ENCODE measurements around the gene SEMA3E. TPM values are rescaled to one million over a fixed set of nuclear protein-coding genes. Genes with fewer than 3 reads are reported as not detected.

SEMA3E gene
- total RNA-seq, 1 donor from 2014 or later = 4.6 TPM

- H3K27me3 ChIP-seq (ENCODE audit: insufficient read depth, low read length) = no peaks in the 10 kb centered on the region
- DNase-seq (ENCODE audit: low read depth) = no peak
- TF ChIP-seq CTCF (IDR thresholded peaks at IDR 0.05; ENCODE audit: insufficient read depth, low read depth, low read length) = no peak
- H3K36me3 ChIP-seq (ENCODE audit: insufficient read depth, low read length) = no peaks in the 10 kb centered on the region
- Mint-ChIP-seq H3K27ac (ENCODE audit: unreplicated experiment) (no peak overlapping the region), H3K4me3 (ENCODE audit: unreplicated experiment) (no peak overlapping the region), H3K27me3 (ENCODE audit: low read depth, unreplicated experiment) (no peaks in the 10 kb centered on the region), H3K4me1 (ENCODE audit: low read depth, unreplicated experiment) (no peaks in the 10 kb centered on the region), H3K36me3 (ENCODE audit: low read depth, unreplicated experiment) (no peaks in the 10 kb centered on the region), H3K9me3 (ENCODE audit: unreplicated experiment) (no peaks in the 10 kb centered on the region)
- no peaks in the 10 kb centered on the region for H3K9me3 ChIP-seq (ENCODE audit: insufficient read depth, low read depth, low read length)
- H3K4me1 ChIP-seq (ENCODE audit: insufficient read depth, low read length) = no peaks in the 10 kb centered on the region
- no peak overlapping the region for H3K4me3 ChIP-seq (ENCODE audit: insufficient read depth, low read depth, low read length)
- no peak overlapping the region for H3K4me2 ChIP-seq (ENCODE audit: low read length)
- no peak overlapping the region for H3K9ac ChIP-seq (ENCODE audit: low read length)
- H3K27ac ChIP-seq (ENCODE audit: low read depth, low read length) = no peak overlapping the region
- no peaks in the 10 kb centered on the region for H4K20me1 ChIP-seq (ENCODE audit: insufficient read depth, low read length)
- no peak overlapping the region for H2AFZ ChIP-seq (ENCODE audit: low read depth, low read length)
- no peaks in the 10 kb centered on the region for H3K79me2 ChIP-seq (ENCODE audit: insufficient read depth, low read length)
- no peak for FAIRE-seq
Measured at GRCh38 chr7:83588602-83589240, 60.2 kb downstream of the SEMA3E start.

GRCh38 chr7:83586281-83586680 lies 62.7 kb downstream of the SEMA3E start:
- Histone ChIP-seq H3K4me3 (ENCODE audit: insufficient read depth, low read depth, low read length) (no peak overlapping the region), H3K4me1 (ENCODE audit: insufficient read depth, low read length) (no peaks in the 10 kb centered on the region), H3K9me3 (ENCODE audit: insufficient read depth, low read depth, low read length) (no peaks in the 10 kb centered on the region), H3K27ac (ENCODE audit: low read depth, low read length) (no peak overlapping the region), H4K20me1 (ENCODE audit: insufficient read depth, low read length) (no peaks in the 10 kb centered on the region), H2AFZ (ENCODE audit: low read depth, low read length) (no peak overlapping the region), H3K27me3 (ENCODE audit: insufficient read depth, low read length) (no peaks in the 10 kb centered on the region), H3K4me2 (ENCODE audit: low read length) (no peak overlapping the region), H3K9ac (ENCODE audit: low read length) (no peak overlapping the region), H3K79me2 (ENCODE audit: insufficient read depth, low read length) (no peaks in the 10 kb centered on the region), H3K36me3 (ENCODE audit: insufficient read depth, low read length) (no peaks in the 10 kb centered on the region)
- Mint-ChIP-seq H3K27me3 (ENCODE audit: low read depth, unreplicated experiment) (no peaks in the 10 kb centered on the region), H3K4me1 (ENCODE audit: low read depth, unreplicated experiment) (no peaks in the 10 kb centered on the region), H3K27ac (ENCODE audit: unreplicated experiment) (no peak overlapping the region), H3K9me3 (ENCODE audit: unreplicated experiment) (no peaks in the 10 kb centered on the region), H3K4me3 (ENCODE audit: unreplicated experiment) (no peak overlapping the region), H3K36me3 (ENCODE audit: low read depth, unreplicated experiment) (no peaks in the 10 kb centered on the region)
- no peak for TF ChIP-seq EZH2 (IDR thresholded peaks at IDR 0.05; ENCODE audit: insufficient read depth, low read length)
- no peak for TF ChIP-seq CTCF (IDR thresholded peaks at IDR 0.05; ENCODE audit: insufficient read depth, low read depth, low read length)
- no peak for DNase-seq (ENCODE audit: low read depth)
- no peak for FAIRE-seq

GRCh38 chr7:83581667-83582435 lies 67.1 kb downstream of the SEMA3E start:
- no peak overlapping the region for H2AFZ ChIP-seq (ENCODE audit: low read depth, low read length)
- H3K4me2 ChIP-seq (ENCODE audit: low read length) = no peak overlapping the region
- no peak overlapping the region for H3K9ac ChIP-seq (ENCODE audit: low read length)
- no peaks in the 10 kb centered on the region for H3K4me1 ChIP-seq (ENCODE audit: insufficient read depth, low read length)
- no peak overlapping the region for H3K27ac ChIP-seq (ENCODE audit: low read depth, low read length)
- Mint-ChIP-seq H3K27me3 (ENCODE audit: low read depth, unreplicated experiment) (no peaks in the 10 kb centered on the region), H3K36me3 (ENCODE audit: low read depth, unreplicated experiment) (no peaks in the 10 kb centered on the region), H3K4me1 (ENCODE audit: low read depth, unreplicated experiment) (peaks cover 2% of the 10 kb centered on the region), H3K4me3 (ENCODE audit: unreplicated experiment) (no peak overlapping the region), H3K9me3 (ENCODE audit: unreplicated experiment) (no peaks in the 10 kb centered on the region), H3K27ac (ENCODE audit: unreplicated experiment) (no peak overlapping the region)
- DNase-seq (ENCODE audit: low read depth) (no peak), FAIRE-seq (no peak)
- no peak overlapping the region for H3K4me3 ChIP-seq (ENCODE audit: insufficient read depth, low read depth, low read length)
- no peaks in the 10 kb centered on the region for H3K36me3 ChIP-seq (ENCODE audit: insufficient read depth, low read length)
- H3K9me3 ChIP-seq (ENCODE audit: insufficient read depth, low read depth, low read length) = no peaks in the 10 kb centered on the region
- H4K20me1 ChIP-seq (ENCODE audit: insufficient read depth, low read length) = no peaks in the 10 kb centered on the region
- TF ChIP-seq CTCF (IDR thresholded peaks at IDR 0.05; ENCODE audit: insufficient read depth, low read depth, low read length) (no peak), EZH2 (IDR thresholded peaks at IDR 0.05; ENCODE audit: insufficient read depth, low read length) (no peak)
- H3K79me2 ChIP-seq (ENCODE audit: insufficient read depth, low read length) = no peaks in the 10 kb centered on the region
- H3K27me3 ChIP-seq (ENCODE audit: insufficient read depth, low read length) = no peaks in the 10 kb centered on the region

Measured in astrocyte (in vitro differentiated cells and primary cell).